Liver (tissue), 9 donors: ENCODE measurements around the gene STMN1. TPM values are rescaled to one million over a fixed set of nuclear protein-coding genes. Genes with fewer than 3 reads are reported as not detected.

Experiments used
- DNase-seq: peaks from one replicate; pipeline ENCODE4 v3.0.0-alpha.2; 2017; ENCODE audit warnings: low spot score
- H3K27ac ChIP-seq, 2 donors: one replicate each; pipeline ENCODE4 v1.7.0; 2013; ENCODE audit warnings: inconsistent platforms in 2 of 2, low read length in 2 of 2, control low read depth in 1 of 2, low read depth in 1 of 2, mild to moderate bottlenecking in 1 of 2
- H3K27me3 ChIP-seq, 4 donors: one replicate each; pipeline versions ENCODE4 v1.6.1 to v1.7.0; 2013; ENCODE audit warnings: low read length in 3 of 4, inconsistent platforms in 1 of 4, mild to moderate bottlenecking in 1 of 4, moderate library complexity in 1 of 4; ENCODE audit not compliant: control insufficient read depth in 4 of 4, insufficient read depth in 4 of 4
- H3K36me3 ChIP-seq, 4 donors: one replicate each; pipeline versions ENCODE4 v1.6.1 to v1.7.0; 2013; ENCODE audit warnings: low read length in 3 of 4, mild to moderate bottlenecking in 3 of 4, low read depth in 1 of 4, moderate library complexity in 1 of 4; ENCODE audit not compliant: control insufficient read depth in 4 of 4, insufficient read depth in 3 of 4
- H3K4me1 ChIP-seq, 4 donors: one replicate each; pipeline versions ENCODE4 v1.6.1 to v1.7.0; 2013; ENCODE audit warnings: low read length in 3 of 4, mild to moderate bottlenecking in 3 of 4, moderate library complexity in 1 of 4; ENCODE audit not compliant: control insufficient read depth in 4 of 4, insufficient read depth in 4 of 4
- H3K4me3 ChIP-seq, 3 donors: one replicate each; pipeline versions ENCODE4 v1.6.1 to v1.7.0; 2013; ENCODE audit warnings: low read length in 3 of 3, control low read depth in 1 of 3, low read depth in 1 of 3, mild to moderate bottlenecking in 1 of 3
- H3K9ac ChIP-seq, 2 donors: one replicate each; pipeline ENCODE4 v1.7.0; 2013; ENCODE audit warnings: low read length in 2 of 2, mild to moderate bottlenecking in 2 of 2, moderate library complexity in 2 of 2, control low read depth in 1 of 2, low read depth in 1 of 2
- H3K9me3 ChIP-seq, 4 donors: one replicate each; pipeline versions ENCODE4 v1.6.1 to v1.7.0; 2013; ENCODE audit warnings: low read length in 3 of 4; ENCODE audit not compliant: control insufficient read depth in 4 of 4
- ATF3 ChIP-seq: IDR thresholded peaks from 2 replicates; pipeline ENCODE4 v1.6.1; 2016; ENCODE audit warnings: antibody characterized with exemption
- CTCF ChIP-seq: fragments of 150-350 bp; IDR thresholded peaks from 2 replicates; pipeline ENCODE4 v1.5.1; 2017; ENCODE audit warnings: improper control_type of control experiment, low read depth, low read length; ENCODE audit not compliant: missing input control
- FOXA2 ChIP-seq: IDR thresholded peaks from 2 replicates; pipeline ENCODE4 v1.6.1; 2016; ENCODE audit warnings: antibody characterized with exemption
- HNF4A ChIP-seq, 2 donors: conservative IDR thresholded peaks; 2 replicates each; pipeline ENCODE4 v1.6.1; 2016; ENCODE audit warnings: antibody characterized with exemption in 2 of 2, mild to moderate bottlenecking in 2 of 2
- HNF4G ChIP-seq: IDR thresholded peaks from 2 replicates; pipeline ENCODE4 v1.6.1; 2016; ENCODE audit warnings: antibody characterized with exemption
- NR2F2 ChIP-seq: IDR thresholded peaks from 2 replicates; pipeline ENCODE4 v1.6.1; 2016; ENCODE audit warnings: antibody characterized with exemption
- RAD21 ChIP-seq, 2 donors: IDR thresholded peaks; 2 replicates each; pipeline ENCODE4 v1.6.1; 2016; ENCODE audit warnings: antibody characterized with exemption in 2 of 2, mild to moderate bottlenecking in 2 of 2
- RXRA ChIP-seq, 2 donors: IDR thresholded peaks; 2 replicates each; pipeline ENCODE4 v1.6.1; 2017 to 2018; ENCODE audit warnings: antibody characterized with exemption in 2 of 2, mild to moderate bottlenecking in 1 of 2
- TAF1 ChIP-seq: conservative IDR thresholded peaks from 2 replicates; pipeline ENCODE4 v1.6.1; 2016; ENCODE audit warnings: antibody characterized with exemption, mild to moderate bottlenecking
- YY1 ChIP-seq: IDR thresholded peaks from 2 replicates; pipeline ENCODE4 v1.6.1; 2016; ENCODE audit warnings: antibody characterized with exemption, mild to moderate bottlenecking
- ZBTB33 ChIP-seq: IDR thresholded peaks from 2 replicates; pipeline ENCODE4 v1.6.1; 2016; ENCODE audit warnings: antibody characterized with exemption
- WGBS: extraction: QIAGEN DNeasy Blood & Tissue Kit; methylation state at CpG from one replicate; pipeline ENCODE4 v1.1.7; 2013; 5-methylcytosine and 5-hydroxymethylcytosine counted together
- polyA plus RNA-seq, 2 donors: library from polyadenylated mRNA; stranded (reverse) in 1 of 2; unstranded in 1 of 2; fragments of 200-250 nt in 1 of 2; fragments of >200 nt in 1 of 2; fragmentation: Nextera tagmentation in 1 of 2; extraction: Ambion mirVana in 1 of 2; gene quantifications; one replicate each; pipeline versions ENCODE4 v1.2.1 to v1.2.3, GENCODE V29; 2013 to 2015
- total RNA-seq, 2 donors: library from RNA; depleted of rRNA; stranded (reverse); fragments of >200 nt; gene quantifications; one replicate each; pipeline ENCODE4 v1.2.3, GENCODE V29; 2014
- donor health status: healthy.
- donor health status: healthy.
- donor health status: healthy.
- donor health status: healthy.
- donor health status: healthy.

STMN1 gene
- total and polyA plus RNA-seq, 4 donors: 0.75 to 40.1 (median 17.8) TPM

- H3K4me3 ChIP-seq: no peak overlapping the region
- no peak overlapping the region for H3K27ac ChIP-seq
- H3K4me1 ChIP-seq: peaks cover 5 to 21% (median 12%) of the 10 kb centered on the region in 4 donors
- H3K9ac ChIP-seq: no peak overlapping the region
- 45% methylated on average over 1 of the region's 1 CpG for WGBS
- DNase-seq: no peak
- no peaks in the 10 kb centered on the region for H3K27me3 ChIP-seq
- H3K36me3 ChIP-seq: no peaks in the 10 kb centered on the region
- peak in 1 of 2 donors; percentile 14 for TF ChIP-seq RXRA (IDR thresholded peaks at IDR 0.05)
- peak in 1 of 2 donors; percentile 13 for TF ChIP-seq HNF4A (conservative IDR thresholded peaks at IDR 0.05)
- TF ChIP-seq TAF1: no peak
- TF ChIP-seq CTCF: no peak
- no peaks in the 10 kb centered on the region for H3K9me3 ChIP-seq
Measured at GRCh38 chr1:25885602-25886001, 20.6 kb downstream of the STMN1 start.

- H3K4me3 ChIP-seq: no peak overlapping the region
- no peak overlapping the region for H3K9ac ChIP-seq
- 96% methylated on average over 11 of the region's 11 CpGs for WGBS
- H3K36me3 ChIP-seq: no peaks in the 10 kb centered on the region
- DNase-seq: no peak
- no peaks in the 10 kb centered on the region for H3K27me3 ChIP-seq
- no peaks in the 10 kb centered on the region for H3K9me3 ChIP-seq
- no peak overlapping the region for H3K27ac ChIP-seq
- no peak for TF ChIP-seq ATF3
- TF ChIP-seq RAD21 (IDR thresholded peaks at IDR 0.05): no peak
- TF ChIP-seq ZBTB33: no peak
- no peak for TF ChIP-seq TAF1
- no peak for TF ChIP-seq NR2F2
- no peak for TF ChIP-seq YY1
- H3K4me1 ChIP-seq: peaks cover 6 to 32% (median 17%) of the 10 kb centered on the region in 4 donors
Measured at GRCh38 chr1:25881266-25881665, 25.0 kb downstream of the STMN1 start.

- DNase-seq: no peak
- Histone ChIP-seq H3K9ac (no peak overlapping the region), H3K27me3 (no peaks in the 10 kb centered on the region), H3K4me1 (peaks cover 5 to 31% (median 17%) of the 10 kb centered on the region in 4 donors), H3K36me3 (no peaks in the 10 kb centered on the region), H3K27ac (no peak overlapping the region), H3K4me3 (no peak overlapping the region), H3K9me3 (no peaks in the 10 kb centered on the region)
- TF ChIP-seq HNF4G: no peak
- no peak for TF ChIP-seq FOXA2
- 95% methylated on average over 5 of the region's 5 CpGs for WGBS
Measured at GRCh38 chr1:25880518-25880917, 25.7 kb downstream of the STMN1 start.
